ENCODE data around the gene ARMC2.

- TF ChIP-seq CTCF (conservative IDR thresholded peaks at IDR 0.05; ENCODE audit: low read length), result no peak
- TF ChIP-seq EZH2phosphoT487 (IDR thresholded peaks at IDR 0.05; ENCODE audit: borderline replicate concordance, low read depth, low read length), result no peak
Observed at GRCh38 chr6:108844135-108844534, 4.1 kb upstream of the ARMC2 start.

All from OCI-LY7 (cell line).